ENCODE results near the gene MAP3K4. TPM values are rescaled to one million over a fixed set of nuclear protein-coding genes. Genes with fewer than 3 reads are reported as not detected.

The MAP3K4 gene
- total RNA-seq, 4 donors from 2014 or later = 24.3 to 99.0 (median 37.4) TPM

DNA sequence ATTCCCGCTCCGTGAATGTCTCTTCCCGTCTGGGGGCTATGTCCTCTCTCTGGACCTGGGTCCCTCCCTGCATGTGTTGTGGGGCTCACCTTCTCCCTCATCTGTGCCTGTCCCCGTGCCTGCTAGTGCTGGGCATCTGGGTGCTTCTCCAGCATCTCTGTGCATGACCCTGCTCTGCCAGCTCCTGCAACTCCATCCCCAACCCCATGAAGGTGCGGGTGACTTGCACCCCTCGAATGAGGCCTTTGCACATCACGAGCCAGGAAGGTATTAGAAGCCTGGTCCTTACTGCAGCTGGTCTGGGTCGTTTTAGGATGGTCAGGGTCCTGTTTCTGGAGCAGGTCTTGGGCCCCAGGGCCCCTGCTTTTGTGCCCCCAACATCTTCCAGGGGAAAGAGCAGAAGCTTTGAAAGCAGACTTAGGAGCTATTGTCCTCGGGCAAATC, 172.6 kb downstream of the MAP3K4 start:
- Histone ChIP-seq H3K36me3 (no peaks in the 10 kb centered on the region), H3K9me3 (no peaks in the 10 kb centered on the region), H3K4me1 (no peaks in the 10 kb centered on the region), H3K4me3 (no peak overlapping the region), H3K27ac (no peak overlapping the region), H3K27me3 (no peaks in the 10 kb centered on the region)
- DNase-seq = no peak
- no peak for TF ChIP-seq POLR2A (IDR thresholded peaks at IDR 0.05)
- TF ChIP-seq, protein P1, sequence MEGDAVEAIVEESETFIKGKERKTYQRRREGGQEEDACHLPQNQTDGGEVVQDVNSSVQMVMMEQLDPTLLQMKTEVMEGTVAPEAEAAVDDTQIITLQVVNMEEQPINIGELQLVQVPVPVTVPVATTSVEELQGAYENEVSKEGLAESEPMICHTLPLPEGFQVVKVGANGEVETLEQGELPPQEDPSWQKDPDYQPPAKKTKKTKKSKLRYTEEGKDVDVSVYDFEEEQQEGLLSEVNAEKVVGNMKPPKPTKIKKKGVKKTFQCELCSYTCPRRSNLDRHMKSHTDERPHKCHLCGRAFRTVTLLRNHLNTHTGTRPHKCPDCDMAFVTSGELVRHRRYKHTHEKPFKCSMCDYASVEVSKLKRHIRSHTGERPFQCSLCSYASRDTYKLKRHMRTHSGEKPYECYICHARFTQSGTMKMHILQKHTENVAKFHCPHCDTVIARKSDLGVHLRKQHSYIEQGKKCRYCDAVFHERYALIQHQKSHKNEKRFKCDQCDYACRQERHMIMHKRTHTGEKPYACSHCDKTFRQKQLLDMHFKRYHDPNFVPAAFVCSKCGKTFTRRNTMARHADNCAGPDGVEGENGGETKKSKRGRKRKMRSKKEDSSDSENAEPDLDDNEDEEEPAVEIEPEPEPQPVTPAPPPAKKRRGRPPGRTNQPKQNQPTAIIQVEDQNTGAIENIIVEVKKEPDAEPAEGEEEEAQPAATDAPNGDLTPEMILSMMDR (IDR thresholded peaks at IDR 0.05) = no peak

DNA sequence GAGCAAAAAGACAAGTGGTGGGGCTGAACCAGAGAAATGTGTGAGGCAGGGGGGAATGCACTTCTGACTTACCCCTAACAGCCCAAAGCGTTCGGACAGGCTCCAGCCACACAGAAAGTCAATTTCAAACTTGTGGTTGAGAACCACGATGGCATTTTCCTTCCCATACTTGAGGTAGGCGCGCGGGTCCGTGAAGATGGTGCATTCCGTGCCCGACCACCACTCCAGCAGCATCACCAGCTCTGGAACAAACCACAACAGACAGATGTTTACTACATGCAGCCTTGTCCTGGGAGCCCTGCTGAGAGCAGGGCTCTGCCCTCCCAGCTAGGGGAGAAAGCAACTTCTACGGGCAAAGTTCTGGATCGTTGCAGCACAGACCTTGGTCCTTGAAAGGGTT, 174.6 kb downstream of the MAP3K4 start:
- no peak overlapping the region for H3K4me3 ChIP-seq
- no peaks in the 10 kb centered on the region for H3K9me3 ChIP-seq
- DNase-seq = no peak
- no peak overlapping the region for H3K27ac ChIP-seq
- no peaks in the 10 kb centered on the region for H3K36me3 ChIP-seq
- H3K4me1 ChIP-seq = peaks cover 0 to 5% (median 0%) of the 10 kb centered on the region in 4 donors
- H3K27me3 ChIP-seq = no peaks in the 10 kb centered on the region
- TF ChIP-seq, protein P1 (IDR thresholded peaks at IDR 0.05) = no peak
- no peak for TF ChIP-seq POLR2A (IDR thresholded peaks at IDR 0.05)

DNA sequence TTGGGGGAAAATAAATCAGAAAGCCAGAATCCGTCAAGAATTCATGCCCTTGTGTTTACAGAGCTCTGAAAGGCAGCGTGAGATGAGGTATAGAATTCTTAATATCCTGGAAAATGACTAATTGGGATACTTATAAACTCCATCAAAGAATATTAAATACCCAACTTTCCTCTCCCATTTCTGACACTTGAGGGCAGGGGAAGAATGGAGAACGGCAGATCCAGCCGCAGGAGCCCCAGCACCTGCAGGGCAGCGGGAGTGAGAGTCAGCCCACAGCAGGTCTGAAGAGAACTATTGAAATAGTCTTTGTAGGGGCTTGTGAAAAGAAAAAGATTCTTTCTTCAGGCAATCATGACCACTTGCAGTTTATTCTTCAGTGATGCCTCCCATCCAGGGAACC, 175.1 kb downstream of the MAP3K4 start:
- no peaks in the 10 kb centered on the region for H3K9me3 ChIP-seq
- TF ChIP-seq, protein P1 (IDR thresholded peaks at IDR 0.05) = no peak
- TF ChIP-seq POLR2A (IDR thresholded peaks at IDR 0.05) = no peak

More for the DNA sequence above, 175.1 kb downstream of the MAP3K4 start:
- Histone ChIP-seq H3K4me3 (no peak overlapping the region), H3K4me1 (peaks cover 0 to 5% (median 0%) of the 10 kb centered on the region in 4 donors), H3K27me3 (no peaks in the 10 kb centered on the region), H3K27ac (no peak overlapping the region), H3K36me3 (no peaks in the 10 kb centered on the region)
- DNase-seq = no peak

Measured in Peyer's patch (tissue), 4 donors.